LNCAP (cell line): ENCODE results near the gene CIP2A.

ENCODE experiments used
- CTCF ChIP-seq: fragments of 450-650 bp; IDR thresholded peaks from 2 replicates; pipeline ENCODE4 v1.5.1; 2017; ENCODE audit warnings: mild to moderate bottlenecking

Gene CIP2A

GRCh38 chr3:108509871-108510270 is 79.4 kb downstream of the CIP2A start:
- TF ChIP-seq CTCF = no peak

- no peak for TF ChIP-seq CTCF
Observed at GRCh38 chr3:108509263-108509662, 80.0 kb downstream of the CIP2A start.

GRCh38 chr3:108507902-108508301 is 81.3 kb downstream of the CIP2A start:
- TF ChIP-seq CTCF = no peak

GRCh38 chr3:108505811-108506210 is 83.4 kb downstream of the CIP2A start:
- no peak for TF ChIP-seq CTCF

- TF ChIP-seq CTCF = no peak
Observed at GRCh38 chr3:108503722-108504121, 85.5 kb downstream of the CIP2A start.

- TF ChIP-seq CTCF = no peak
Observed at GRCh38 chr3:108501535-108501934, 87.7 kb downstream of the CIP2A start.

GRCh38 chr3:108500728-108501127 is 88.5 kb downstream of the CIP2A start:
- no peak for TF ChIP-seq CTCF
